ENCODE data around the gene GABRB2. TPM values are rescaled to one million over a fixed set of nuclear protein-coding genes. Genes with fewer than 3 reads are reported as not detected.

Gene GABRB2
- total RNA-seq, 1 experiment from 2014 or later, result not detected

GRCh38 chr5:161421067-161421466 lies 125.5 kb downstream of the GABRB2 start:
- CTCF ChIA-PET, result interaction anchor here (1.0 kb wide), 1 partner anchor 912 kb away, joined by 3 read pairs; no protein-coding TSS in a partner anchor
- Mint-ChIP-seq H3K9me3 (ENCODE audit: unreplicated experiment) (peaks cover 8% of the 10 kb centered on the region), H3K4me3 (ENCODE audit: unreplicated experiment) (no peak overlapping the region), H3K4me1 (ENCODE audit: insufficient read depth, unreplicated experiment) (no peaks in the 10 kb centered on the region), H3K36me3 (ENCODE audit: insufficient read depth, unreplicated experiment) (no peaks in the 10 kb centered on the region), H3K27ac (ENCODE audit: low read depth, unreplicated experiment) (no peak overlapping the region), H3K27me3 (ENCODE audit: insufficient read depth, unreplicated experiment) (peaks cover 35% of the 10 kb centered on the region)
- POLR2A ChIA-PET, result interaction anchor here (0.8 kb wide), 1 partner anchor 9 kb away, joined by 3 read pairs; no protein-coding TSS in a partner anchor
- intact Hi-C loops (cut with micrococcal nuclease), result no loop called here
- no peak for DNase-seq (ENCODE audit: unreplicated experiment)
- BruUV-seq (replicated peaks), result no TSS peak
- TF ChIP-seq CTCF (IDR thresholded peaks at IDR 0.05; ENCODE audit: unreplicated experiment), result no peak

- BruUV-seq (replicated peaks), result no TSS peak
- no peak for DNase-seq (ENCODE audit: unreplicated experiment)
- Mint-ChIP-seq H3K27ac (ENCODE audit: low read depth, unreplicated experiment) (no peak overlapping the region), H3K27me3 (ENCODE audit: insufficient read depth, unreplicated experiment) (peaks cover 35% of the 10 kb centered on the region), H3K4me1 (ENCODE audit: insufficient read depth, unreplicated experiment) (no peaks in the 10 kb centered on the region), H3K9me3 (ENCODE audit: unreplicated experiment) (peaks cover 8% of the 10 kb centered on the region), H3K4me3 (ENCODE audit: unreplicated experiment) (no peak overlapping the region), H3K36me3 (ENCODE audit: insufficient read depth, unreplicated experiment) (no peaks in the 10 kb centered on the region)
- intact Hi-C loops (cut with micrococcal nuclease), result no loop called here
- ChIA-PET POLR2A (no interaction called here), CTCF (interaction anchor here (0.7 to 1.0 kb wide), 2 partner anchors 700 to 911 kb away, joined by 3 read pairs; no protein-coding TSS in a partner anchor)
- TF ChIP-seq CTCF (IDR thresholded peaks at IDR 0.05; ENCODE audit: unreplicated experiment), result no peak
Observed at GRCh38 chr5:161420521-161420920, 126.0 kb downstream of the GABRB2 start.

GRCh38 chr5:161414896-161415295 lies 131.6 kb downstream of the GABRB2 start:
- Mint-ChIP-seq H3K36me3 (ENCODE audit: insufficient read depth, unreplicated experiment) (no peaks in the 10 kb centered on the region), H3K4me3 (ENCODE audit: unreplicated experiment) (no peak overlapping the region), H3K9me3 (ENCODE audit: unreplicated experiment) (no peaks in the 10 kb centered on the region), H3K4me1 (ENCODE audit: insufficient read depth, unreplicated experiment) (peaks cover 7% of the 10 kb centered on the region), H3K27ac (ENCODE audit: low read depth, unreplicated experiment) (no peak overlapping the region), H3K27me3 (ENCODE audit: insufficient read depth, unreplicated experiment) (peaks cover 19% of the 10 kb centered on the region)
- TF ChIP-seq CTCF (IDR thresholded peaks at IDR 0.05; ENCODE audit: unreplicated experiment), result no peak
- DNase-seq (ENCODE audit: unreplicated experiment), result no peak
- intact Hi-C loops (cut with micrococcal nuclease), result no loop called here
- CTCF ChIA-PET, result interaction anchor here (0.8 kb wide), 1 partner anchor 129 kb away, joined by 4 read pairs; no protein-coding TSS in a partner anchor
- POLR2A ChIA-PET, result no interaction called here
- no TSS peak for BruUV-seq (replicated peaks)

GRCh38 chr5:161414037-161414436 lies 132.5 kb downstream of the GABRB2 start:
- Mint-ChIP-seq H3K27ac (ENCODE audit: low read depth, unreplicated experiment) (no peak overlapping the region), H3K4me1 (ENCODE audit: insufficient read depth, unreplicated experiment) (peaks cover 7% of the 10 kb centered on the region), H3K36me3 (ENCODE audit: insufficient read depth, unreplicated experiment) (no peaks in the 10 kb centered on the region), H3K27me3 (ENCODE audit: insufficient read depth, unreplicated experiment) (peaks cover 10% of the 10 kb centered on the region), H3K4me3 (ENCODE audit: unreplicated experiment) (no peak overlapping the region), H3K9me3 (ENCODE audit: unreplicated experiment) (no peaks in the 10 kb centered on the region)
- BruUV-seq (replicated peaks), result no TSS peak
- TF ChIP-seq CTCF (IDR thresholded peaks at IDR 0.05; ENCODE audit: unreplicated experiment), result no peak
- intact Hi-C loops (cut with micrococcal nuclease), result no loop called here
- DNase-seq (ENCODE audit: unreplicated experiment), result peak; percentile 46
- POLR2A ChIA-PET, result no interaction called here
- CTCF ChIA-PET, result interaction anchor here (0.6 kb wide), 1 partner anchor 767 kb away, joined by 3 read pairs; no protein-coding TSS in a partner anchor
